Neuronal stem cell (in vitro differentiated cells): Measurements from ENCODE around the gene EFNA3.

ENCODE experiments used
- DNase-seq: peaks from one replicate; pipeline ENCODE4 v3.0.0-alpha.2; 2013; ENCODE audit warnings: low spot score
- H2AFZ ChIP-seq: one replicate; pipeline ENCODE4 v1.6.1; 2013; ENCODE audit warnings: mild to moderate bottlenecking, low read length, inconsistent platforms
- H2AK5ac ChIP-seq: 2 replicates; pipeline ENCODE4 v1.6.1; 2013; ENCODE audit warnings: low read depth, mild to moderate bottlenecking, inconsistent platforms, low read length, moderate library complexity, mixed read lengths
- H2BK120ac ChIP-seq: 2 replicates; pipeline ENCODE4 v1.6.1; 2013; ENCODE audit warnings: low read depth, mild to moderate bottlenecking, inconsistent platforms, low read length, moderate library complexity, mixed read lengths
- H2BK12ac ChIP-seq: one replicate; pipeline ENCODE4 v1.6.1; 2013; ENCODE audit warnings: low read length, inconsistent platforms
- H2BK15ac ChIP-seq: 2 replicates; pipeline ENCODE4 v1.6.1; 2013; ENCODE audit warnings: mild to moderate bottlenecking, low read length, inconsistent platforms, mixed read lengths
- H2BK5ac ChIP-seq: one replicate; pipeline ENCODE4 v1.6.1; 2013; ENCODE audit warnings: inconsistent platforms, mild to moderate bottlenecking, low read length, moderate library complexity
- H3K14ac ChIP-seq: one replicate; pipeline ENCODE4 v1.6.1; 2013; ENCODE audit warnings: low read length, inconsistent platforms
- H3K18ac ChIP-seq: 2 replicates; pipeline ENCODE4 v1.6.1; 2013; ENCODE audit warnings: low read length, inconsistent platforms
- H3K23ac ChIP-seq: 2 replicates; pipeline ENCODE4 v1.6.1; 2013; ENCODE audit warnings: low read depth, mild to moderate bottlenecking, mixed read lengths, low read length, inconsistent platforms; ENCODE audit not compliant: poor library complexity
- H3K27ac ChIP-seq: replicated peaks from 3 replicates; pipeline ENCODE4 v1.5.1; 2013; ENCODE audit warnings: low read length, inconsistent platforms
- H3K27me3 ChIP-seq, 3 experiments: 2 replicates each; pipeline ENCODE4 v1.6.1; 2013; ENCODE audit warnings: low read length in 3 of 3, mild to moderate bottlenecking in 2 of 3, inconsistent platforms in 1 of 3, low read depth in 1 of 3, mixed read lengths in 1 of 3, moderate library complexity in 1 of 3; ENCODE audit not compliant: control insufficient read depth in 3 of 3, insufficient read depth in 3 of 3
- H3K36me3 ChIP-seq, 2 donors: replicated peaks in 1 of 2; 2 replicates each; pipeline ENCODE4 v1.6.1; 2013; ENCODE audit warnings: low read length in 2 of 2; ENCODE audit not compliant: control insufficient read depth in 2 of 2, insufficient read depth in 2 of 2
- H3K4ac ChIP-seq: 2 replicates; pipeline ENCODE4 v1.6.1; 2013; ENCODE audit warnings: inconsistent platforms, mild to moderate bottlenecking, low read length, moderate library complexity
- H3K4me1 ChIP-seq, 2 donors: 1 replicate in 1 of 2; 2 replicates in 1 of 2; pipeline ENCODE4 v1.6.1; 2013; ENCODE audit warnings: low read length in 2 of 2, low read depth in 1 of 2; ENCODE audit not compliant: control insufficient read depth in 2 of 2, insufficient read depth in 1 of 2
- H3K4me2 ChIP-seq: one replicate; pipeline ENCODE4 v1.6.1; 2013; ENCODE audit warnings: mild to moderate bottlenecking, low read length, inconsistent platforms; ENCODE audit not compliant: insufficient read depth, poor library complexity, severe bottlenecking
- H3K4me3 ChIP-seq, 2 donors: 2 replicates each; pipeline ENCODE4 v1.5.1; 2013; ENCODE audit warnings: low read length in 2 of 2, mild to moderate bottlenecking in 2 of 2, inconsistent platforms in 1 of 2, moderate library complexity in 1 of 2
- H3K79me1 ChIP-seq: one replicate; pipeline ENCODE4 v1.6.1; 2013; ENCODE audit warnings: low read depth, mild to moderate bottlenecking, inconsistent platforms, low read length, moderate library complexity
- H3K9ac ChIP-seq: one replicate; pipeline ENCODE4 v1.6.1; 2013; ENCODE audit warnings: mild to moderate bottlenecking, low read depth, low read length, inconsistent platforms; ENCODE audit not compliant: poor library complexity
- H3K9me3 ChIP-seq, 2 donors: replicated peaks in 1 of 2; 2 replicates each; pipeline versions ENCODE3 to v1.6.1; 2013; ENCODE audit warnings: low read length in 2 of 2, mild to moderate bottlenecking in 2 of 2, inconsistent platforms in 1 of 2, low read depth in 1 of 2, mixed read lengths in 1 of 2, moderate library complexity in 1 of 2; ENCODE audit not compliant: control insufficient read depth in 2 of 2, insufficient read depth in 1 of 2
- H4K8ac ChIP-seq: one replicate; pipeline ENCODE4 v1.6.1; 2013; ENCODE audit warnings: low read depth, mild to moderate bottlenecking, inconsistent platforms, low read length, moderate library complexity
- H4K91ac ChIP-seq: one replicate; pipeline ENCODE4 v1.6.1; 2013; ENCODE audit warnings: low read length, low read depth, mild to moderate bottlenecking, inconsistent platforms; ENCODE audit not compliant: poor library complexity
- WGBS, 2 donors: extraction: QIAGEN DNeasy Blood & Tissue Kit; methylation state at CpG; one replicate each; pipeline ENCODE4 v1.1.7; 2013; ENCODE audit warnings: missing lambda C conversion rate in 2 of 2, mixed read lengths in 1 of 2; ENCODE audit not compliant: insufficient read length in 2 of 2, insufficient replicate concordance in 1 of 2; ENCODE audit errors: extremely low coverage in 2 of 2; 5-methylcytosine and 5-hydroxymethylcytosine counted together

Gene EFNA3

DNA sequence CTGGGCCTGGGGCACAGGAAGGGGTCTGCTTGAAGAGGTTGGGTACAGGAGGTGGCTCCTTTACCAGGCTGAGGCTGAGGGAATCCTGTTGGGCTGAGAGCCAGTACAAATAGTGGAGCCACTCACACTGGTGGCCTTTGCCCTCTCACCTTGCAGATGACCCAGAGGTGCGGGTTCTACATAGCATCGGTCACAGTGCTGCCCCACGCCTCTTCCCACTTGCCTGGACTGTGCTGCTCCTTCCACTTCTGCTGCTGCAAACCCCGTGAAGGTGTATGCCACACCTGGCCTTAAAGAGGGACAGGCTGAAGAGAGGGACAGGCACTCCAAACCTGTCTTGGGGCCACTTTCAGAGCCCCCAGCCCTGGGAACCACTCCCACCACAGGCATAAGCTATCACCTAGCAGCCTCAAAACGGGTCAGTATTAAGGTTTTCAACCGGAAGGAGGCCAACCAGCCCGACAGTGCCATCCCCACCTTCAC is 55.2 kb downstream of the EFNA3 start:
- Histone ChIP-seq H3K4me1 (peaks cover 23 to 25% of the 10 kb centered on the region in 2 donors), H2AK5ac (peak overlapping the region; percentile 48), H3K36me3 (peaks cover 12 to 14% of the 10 kb centered on the region in 2 donors), H3K14ac (no peak overlapping the region), H4K91ac (no peak overlapping the region), H2BK120ac (no peak overlapping the region), H2BK5ac (no peak overlapping the region), H2BK12ac (no peak overlapping the region), H3K4me3 (peak overlapping the region in 1 of 2 donors; percentile 2), H3K4ac (no peak overlapping the region), H2AFZ (no peak overlapping the region), H2BK15ac (no peak overlapping the region), H3K23ac (no peak overlapping the region), H3K4me2 (no peak overlapping the region), H3K27ac (no peak overlapping the region), H3K9me3 (peaks cover 0 to 2% of the 10 kb centered on the region in 2 donors), H4K8ac (no peak overlapping the region), H3K9ac (no peak overlapping the region), H3K79me1 (peaks cover 1% of the 10 kb centered on the region), H3K27me3 (peaks cover 0 to 17% (median 13%) of the 10 kb centered on the region in 3 experiments), H3K18ac (no peak overlapping the region)
- DNase-seq = no peak
- WGBS, 2 donors = no CpG with 5 or more reads among the region's 7 CpGs

DNA sequence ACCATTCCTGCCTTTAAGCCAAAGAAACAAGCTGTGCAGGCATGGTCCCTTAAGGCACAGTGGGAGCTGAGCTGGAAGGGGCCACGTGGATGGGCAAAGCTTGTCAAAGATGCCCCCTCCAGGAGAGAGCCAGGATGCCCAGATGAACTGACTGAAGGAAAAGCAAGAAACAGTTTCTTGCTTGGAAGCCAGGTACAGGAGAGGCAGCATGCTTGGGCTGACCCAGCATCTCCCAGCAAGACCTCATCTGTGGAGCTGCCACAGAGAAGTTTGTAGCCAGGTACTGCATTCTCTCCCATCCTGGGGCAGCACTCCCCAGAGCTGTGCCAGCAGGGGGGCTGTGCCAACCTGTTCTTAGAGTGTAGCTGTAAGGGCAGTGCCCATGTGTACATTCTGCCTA is 55.7 kb downstream of the EFNA3 start:
- peak overlapping the region; percentile 51 for H3K9ac ChIP-seq
- H3K4me2 ChIP-seq = no peak overlapping the region
- WGBS, 2 donors = no CpG with 5 or more reads among the region's 1 CpG
- peak overlapping the region; percentile 44 for H2AK5ac ChIP-seq
- no peak overlapping the region for H2AFZ ChIP-seq
- no peak overlapping the region for H4K8ac ChIP-seq
- no peak overlapping the region for H3K14ac ChIP-seq
- H3K4me3 ChIP-seq = peak overlapping the region in 1 of 2 donors; percentile 99
- peaks cover 0 to 2% of the 10 kb centered on the region in 2 donors for H3K9me3 ChIP-seq
- peaks cover 12 to 17% of the 10 kb centered on the region in 2 donors for H3K36me3 ChIP-seq
- H3K4ac ChIP-seq = no peak overlapping the region
- no peak overlapping the region for H2BK5ac ChIP-seq
- no peak for DNase-seq
- H2BK120ac ChIP-seq = no peak overlapping the region
- H2BK15ac ChIP-seq = no peak overlapping the region
- no peak overlapping the region for H3K18ac ChIP-seq
- H3K4me1 ChIP-seq = peaks cover 19 to 21% of the 10 kb centered on the region in 2 donors
- no peak overlapping the region for H3K27ac ChIP-seq
- no peak overlapping the region for H4K91ac ChIP-seq
- H3K23ac ChIP-seq = no peak overlapping the region
- no peak overlapping the region for H2BK12ac ChIP-seq
- peaks cover 0 to 13% (median 8%) of the 10 kb centered on the region in 3 experiments for H3K27me3 ChIP-seq
- H3K79me1 ChIP-seq = peaks cover 1% of the 10 kb centered on the region

DNA sequence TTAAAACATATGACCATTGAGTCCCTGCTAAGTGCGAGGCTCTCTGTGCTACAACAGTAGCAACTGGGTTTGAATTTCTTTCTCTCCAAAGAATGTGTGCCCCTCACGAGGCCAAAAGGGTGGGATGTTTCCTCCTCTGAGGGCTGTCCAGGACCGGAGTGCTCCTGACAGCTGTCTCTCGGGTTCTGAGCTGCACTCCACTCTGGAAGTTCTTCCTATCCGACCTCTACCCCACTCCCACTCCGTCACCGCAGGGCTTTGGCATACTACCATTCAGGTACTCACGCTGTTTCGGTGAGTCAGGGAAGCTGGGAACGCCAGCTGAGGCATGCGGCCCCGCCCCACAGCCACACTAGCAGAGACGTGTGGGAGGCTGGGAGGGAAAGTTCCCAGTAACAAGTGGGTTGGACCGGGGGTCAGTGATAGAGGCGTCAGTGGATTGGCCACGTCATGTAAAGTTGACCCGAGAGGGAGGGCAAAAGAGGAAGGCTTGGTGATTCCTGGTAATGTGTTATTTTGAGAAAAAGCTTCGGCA is 56.3 kb downstream of the EFNA3 start:
- H2BK120ac ChIP-seq = no peak overlapping the region
- no peak overlapping the region for H4K8ac ChIP-seq
- peak overlapping the region; percentile 75 for H3K4me2 ChIP-seq
- H3K4ac ChIP-seq = peak overlapping the region; percentile 84
- H4K91ac ChIP-seq = no peak overlapping the region
- H3K4me1 ChIP-seq = peaks cover 13 to 15% of the 10 kb centered on the region in 2 donors
- no CpG with 5 or more reads among the region's 18 CpGs for WGBS, 2 donors
- peak overlapping the region; percentile 99 for H2AFZ ChIP-seq
- H2BK15ac ChIP-seq = peak overlapping the region; percentile 19
- H3K9ac ChIP-seq = peak overlapping the region; percentile 87
- H3K36me3 ChIP-seq = peaks cover 12 to 17% of the 10 kb centered on the region in 2 donors
- peak overlapping the region; percentile 67 for H2AK5ac ChIP-seq
- peak; percentile 50 for DNase-seq
- H3K14ac ChIP-seq = no peak overlapping the region
- H2BK12ac ChIP-seq = no peak overlapping the region
- peaks cover 0 to 2% of the 10 kb centered on the region in 2 donors for H3K9me3 ChIP-seq
- peak overlapping the region; percentile 94 for H2BK5ac ChIP-seq
- peak overlapping the region; percentile 70 for H3K23ac ChIP-seq
- peak overlapping the region; percentile 98 to 99 for H3K4me3 ChIP-seq
- H3K27ac ChIP-seq = peak overlapping the region; percentile 89
- H3K27me3 ChIP-seq = peaks cover 0 to 6% (median 2%) of the 10 kb centered on the region in 3 experiments
- H3K18ac ChIP-seq = peak overlapping the region; percentile 62
- peaks cover 4% of the 10 kb centered on the region for H3K79me1 ChIP-seq

DNA sequence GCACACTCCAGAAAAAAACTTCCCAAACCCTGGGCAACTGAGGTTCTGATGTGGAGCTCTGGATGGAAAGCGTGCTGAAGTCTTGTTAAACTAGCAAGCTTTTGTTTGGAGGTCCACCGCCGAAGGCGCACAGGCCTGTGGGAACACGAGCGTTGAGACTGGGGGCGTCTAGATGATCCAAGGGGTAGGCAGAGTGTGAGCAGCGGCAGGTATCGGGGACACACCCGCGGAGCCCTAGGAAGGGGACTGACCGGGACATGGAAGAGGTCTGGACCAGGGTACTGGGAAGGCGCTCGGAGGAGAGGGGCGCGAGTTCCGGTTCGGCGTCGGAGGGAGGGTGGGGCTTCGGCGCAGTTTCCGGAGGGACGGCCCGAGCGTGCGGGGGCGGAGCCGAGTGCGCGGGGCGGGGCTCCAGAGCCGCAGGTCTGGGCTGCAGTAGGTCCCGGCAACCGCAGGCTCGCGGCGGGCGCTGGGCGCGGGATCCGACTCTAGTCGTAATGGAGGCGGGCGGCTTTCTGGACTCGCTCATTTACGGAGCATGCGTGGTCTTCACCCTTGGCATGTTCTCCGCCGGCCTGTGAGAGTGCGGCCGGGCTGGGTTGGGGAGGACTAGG is 56.9 kb downstream of the EFNA3 start, which contains the start of gene SLC50A1:
Gene SLC50A1, plus strand, starts transcription at position 438 of the 614 bp plus-strand sequence. Its CDS starts 60 bp downstream, at position 498.
- Histone ChIP-seq H3K4me1 (peaks cover 9 to 11% of the 10 kb centered on the region in 2 donors), H4K8ac (peak within 1 kb of the TSS; percentile 95), H3K4me2 (peak within 1 kb of the TSS; percentile 82), H2BK120ac (peak within 1 kb of the TSS; percentile 3), H2AFZ (peak within 1 kb of the TSS; percentile 99), H3K9me3 (peaks cover 0 to 2% of the 10 kb centered on the region in 2 donors), H3K27me3 (peaks cover 0 to 4% (median 0%) of the 10 kb centered on the region in 3 experiments), H3K18ac (peak within 1 kb of the TSS; percentile 99), H2BK5ac (peak within 1 kb of the TSS; percentile 94), H2BK15ac (peak within 1 kb of the TSS; percentile 21), H3K27ac (peak within 1 kb of the TSS; percentile 100), H3K4ac (peak within 1 kb of the TSS; percentile 84), H2BK12ac (no peak within 1 kb of the TSS), H2AK5ac (peak within 1 kb of the TSS; percentile 72), H3K9ac (peak within 1 kb of the TSS; percentile 96), H3K79me1 (peaks cover 4% of the 10 kb centered on the region), H3K36me3 (peaks cover 12 to 17% of the 10 kb centered on the region in 2 donors), H3K23ac (peak within 1 kb of the TSS; percentile 85), H3K4me3 (peak within 1 kb of the TSS; percentile 98 to 99), H3K14ac (peak within 1 kb of the TSS; percentile 95), H4K91ac (no peak within 1 kb of the TSS)
- peak; percentile 94 for DNase-seq
- WGBS, 2 donors = no CpG with 5 or more reads among the region's 52 CpGs
